Activated CD4-positive, alpha-beta T cell treated with anti-CD3 and anti-CD28 coated beads for 4 hours (primary cell): Measurements from ENCODE around the gene NODAL.
A peak's percentile ranks its signal among the peaks of the same experiment; 100 is the strongest.

Experiments
- DNase-seq, 2 donors: peaks; one replicate each; pipeline ENCODE4 v3.0.0-alpha.2; 2020

NODAL gene

GRCh38 chr10:70462349-70462984 is 21.0 kb upstream of the NODAL start:
- no peak for DNase-seq

DNA sequence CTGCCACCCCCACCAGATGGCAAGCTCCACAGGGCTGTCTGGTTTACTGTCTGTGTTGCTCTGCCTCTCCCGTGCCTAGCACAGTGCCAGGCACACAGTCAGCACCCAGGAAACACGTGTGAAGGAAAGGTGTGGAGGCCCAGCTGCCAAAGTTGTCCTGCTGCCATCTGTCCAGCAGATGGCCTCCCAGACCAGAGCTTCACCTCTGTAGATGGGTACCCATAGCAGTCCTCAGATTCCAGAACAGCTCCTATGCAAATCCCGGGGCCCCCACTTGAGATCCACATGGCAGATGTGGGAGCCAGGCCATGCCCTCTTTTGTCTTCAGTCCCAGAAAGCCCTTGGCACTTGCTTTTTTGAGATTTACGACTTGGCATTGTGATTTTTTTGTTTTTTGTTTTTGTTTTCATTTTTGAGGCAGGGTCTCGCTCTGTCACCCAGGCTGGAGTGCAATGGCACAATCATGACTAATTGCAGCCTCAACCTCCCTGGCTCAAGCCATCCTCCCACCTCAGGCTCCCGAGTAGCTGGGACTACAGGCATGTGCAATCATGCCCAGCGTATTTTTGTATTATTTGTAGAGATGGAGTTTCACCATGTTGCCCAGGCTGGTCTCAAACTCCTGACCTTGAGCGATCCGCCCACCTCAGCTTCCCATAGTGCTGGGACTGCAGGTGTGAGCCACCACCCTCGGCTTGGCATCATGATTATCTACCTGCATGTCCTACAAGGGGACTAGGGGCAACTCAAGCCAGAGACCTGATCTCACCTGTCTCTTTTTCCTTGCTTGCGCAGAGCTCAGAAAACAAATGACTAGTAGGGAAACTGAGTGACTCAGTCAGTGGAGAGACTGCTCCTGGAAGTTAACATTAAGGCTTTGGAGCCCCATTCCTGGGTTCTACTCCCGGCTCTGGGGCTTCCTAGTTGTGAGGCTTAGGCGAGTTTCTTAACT is 20.2 kb upstream of the NODAL start:
- DNase-seq = peak; percentile 48 to 54

DNA sequence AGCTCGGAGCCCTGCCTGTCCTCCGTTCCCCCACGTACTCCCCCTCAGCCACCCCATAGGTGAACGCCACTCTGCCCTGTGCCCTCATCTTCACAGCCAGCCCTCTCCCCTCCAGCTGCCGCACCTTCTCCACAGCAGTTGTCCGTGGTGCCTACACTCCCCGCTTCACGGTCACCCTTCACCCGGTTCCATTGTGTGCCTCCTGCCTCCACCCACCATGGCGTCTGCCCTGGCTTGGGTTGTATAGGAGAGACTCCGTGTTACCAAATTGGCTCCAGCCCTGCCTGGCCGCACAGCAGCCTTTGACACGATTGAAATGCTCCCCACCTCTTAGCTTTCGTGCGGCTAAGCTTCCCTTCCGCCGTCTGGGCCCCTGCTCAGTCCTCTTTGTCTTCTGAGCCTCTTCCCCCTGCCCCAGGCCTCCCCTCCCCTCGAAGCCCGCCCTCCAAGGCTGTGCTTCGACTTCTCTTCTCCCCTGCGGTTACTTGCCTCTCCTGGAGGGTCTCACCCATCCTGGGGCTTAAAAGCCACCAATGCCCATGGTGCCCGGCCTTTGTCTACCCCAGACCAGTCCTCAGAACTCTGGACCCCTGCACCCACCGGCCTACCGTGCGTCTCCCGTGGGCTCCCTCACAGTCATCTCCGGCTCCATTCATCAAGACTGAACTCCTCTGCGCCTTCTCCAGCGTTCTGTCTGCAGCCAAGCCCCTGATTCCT is 18.5 kb upstream of the NODAL start:
- DNase-seq = no peak

- no peak for DNase-seq
These were observed 17.7 kb upstream of the NODAL start for GRCh38 chr10:70459061-70459773.

GRCh38 chr10:70458329-70459060 is 17.0 kb upstream of the NODAL start:
- peak; percentile 57 to 70 for DNase-seq

- no peak for DNase-seq
These were observed 16.4 kb upstream of the NODAL start for GRCh38 chr10:70457759-70458305.

- DNase-seq = no peak
These were observed 14.7 kb upstream of the NODAL start for GRCh38 chr10:70456164-70456563.

- no peak for DNase-seq
These were observed 13.7 kb upstream of the NODAL start for GRCh38 chr10:70455213-70455630.

DNA sequence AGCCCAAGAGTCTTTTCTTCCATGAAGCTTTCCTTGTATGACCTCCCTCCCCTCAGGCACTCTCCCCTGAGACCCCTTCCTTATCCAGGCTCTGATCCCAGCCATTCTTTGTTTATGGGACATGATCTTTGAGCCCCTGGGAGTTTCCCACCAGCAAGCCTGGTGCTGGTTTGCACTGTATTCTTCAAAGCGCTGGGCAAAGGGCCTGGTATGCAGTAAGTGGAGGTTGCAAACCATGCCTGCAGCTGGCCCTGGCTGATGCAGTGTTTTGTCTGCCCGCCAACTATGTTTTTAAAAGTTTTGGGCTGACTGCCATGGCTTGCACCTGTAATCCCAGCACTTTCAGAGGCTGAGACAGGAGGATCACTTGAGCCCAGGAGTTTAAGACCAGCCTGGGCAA is 6.8 kb upstream of the NODAL start:
- DNase-seq = no peak

GRCh38 chr10:70445718-70446657 is 4.5 kb upstream of the NODAL start:
- no peak for DNase-seq

- no peak for DNase-seq
These were observed 3.3 kb upstream of the NODAL start for GRCh38 chr10:70444744-70445143.

GRCh38 chr10:70442332-70442988 is 979 bp upstream of the NODAL start:
- DNase-seq = no peak

DNA sequence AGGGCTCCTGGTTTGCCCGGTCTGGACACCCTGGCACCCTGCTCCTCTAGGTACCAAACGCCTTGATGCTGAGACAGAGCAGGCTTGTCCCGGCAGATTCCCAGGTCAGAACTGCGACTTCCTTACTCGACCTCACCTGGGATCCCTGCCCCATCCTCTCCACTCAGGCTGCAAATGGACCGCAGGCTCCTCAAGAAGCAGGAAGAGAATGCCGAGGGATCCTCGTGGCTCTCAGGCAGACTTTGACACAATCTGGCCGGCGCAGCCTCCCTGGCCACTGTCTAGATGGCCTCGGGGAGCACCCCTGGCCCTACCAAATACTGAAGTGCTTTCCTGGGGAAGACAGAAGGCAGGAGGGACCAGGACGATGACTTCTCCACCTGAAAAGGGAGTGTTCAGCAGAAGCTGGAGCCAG is 421 bp upstream of the NODAL start:
- DNase-seq = no peak

DNA sequence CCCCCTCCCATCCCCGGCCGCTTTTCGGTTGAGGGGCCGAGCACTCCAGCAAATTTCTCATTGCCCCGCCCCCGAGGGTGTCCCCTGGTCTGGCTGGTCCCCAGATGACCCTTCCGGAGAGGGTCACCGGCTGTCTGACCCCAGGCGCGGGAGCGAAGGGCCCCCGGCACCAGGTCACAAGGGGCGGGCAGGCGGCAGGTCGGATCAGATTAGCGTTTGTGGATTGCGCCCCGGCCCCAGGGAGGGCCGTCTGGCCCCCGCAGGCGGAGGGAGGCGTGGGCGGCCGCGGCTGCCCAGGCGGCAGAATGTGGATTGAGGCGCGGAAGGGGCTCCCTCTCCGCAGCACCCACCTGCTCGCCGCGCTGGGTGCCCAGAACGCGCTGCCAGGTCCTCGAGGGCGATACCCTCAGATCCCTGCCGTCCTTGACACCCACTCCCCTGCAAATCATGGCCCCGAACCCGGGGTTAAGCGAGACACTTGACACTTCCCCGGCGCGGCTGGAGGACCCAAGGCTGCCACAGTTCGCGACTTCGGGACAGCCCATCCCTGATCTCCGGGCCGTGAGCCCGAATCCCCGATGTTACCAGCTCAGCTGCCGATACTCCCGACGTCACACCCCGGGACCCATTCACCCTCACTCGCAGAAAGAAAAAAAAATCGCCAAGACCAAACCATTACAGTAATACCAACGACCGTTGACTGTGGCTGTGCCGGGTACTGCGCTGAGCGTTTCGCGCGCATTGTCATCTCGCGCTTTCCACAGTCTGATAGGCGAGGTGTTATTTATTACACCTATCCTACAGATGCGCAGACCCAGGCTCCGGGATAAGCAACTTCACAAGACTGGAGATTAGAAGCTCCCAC is 953 bp downstream of the NODAL start:
- DNase-seq = no peak

DNA sequence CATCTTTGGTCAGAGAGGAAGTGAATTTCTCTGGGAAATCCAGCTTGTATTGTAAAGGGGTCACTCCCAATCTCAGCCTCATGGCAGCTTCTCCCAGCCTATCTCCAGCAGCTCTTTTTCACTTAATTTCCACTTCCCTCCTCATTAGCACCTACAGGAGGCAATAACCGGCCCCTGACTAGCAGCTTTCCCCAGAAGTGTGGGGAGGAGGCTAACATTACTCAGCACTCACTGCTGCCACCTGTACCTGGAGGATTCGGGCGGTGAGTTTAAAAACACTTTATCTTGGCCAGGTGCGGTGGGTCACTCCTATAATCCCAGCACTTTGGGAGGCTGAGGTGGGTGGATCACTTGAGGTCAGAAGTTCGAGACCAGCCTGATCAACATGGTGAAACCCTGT is 3.8 kb downstream of the NODAL start:
- no peak for DNase-seq

DNA sequence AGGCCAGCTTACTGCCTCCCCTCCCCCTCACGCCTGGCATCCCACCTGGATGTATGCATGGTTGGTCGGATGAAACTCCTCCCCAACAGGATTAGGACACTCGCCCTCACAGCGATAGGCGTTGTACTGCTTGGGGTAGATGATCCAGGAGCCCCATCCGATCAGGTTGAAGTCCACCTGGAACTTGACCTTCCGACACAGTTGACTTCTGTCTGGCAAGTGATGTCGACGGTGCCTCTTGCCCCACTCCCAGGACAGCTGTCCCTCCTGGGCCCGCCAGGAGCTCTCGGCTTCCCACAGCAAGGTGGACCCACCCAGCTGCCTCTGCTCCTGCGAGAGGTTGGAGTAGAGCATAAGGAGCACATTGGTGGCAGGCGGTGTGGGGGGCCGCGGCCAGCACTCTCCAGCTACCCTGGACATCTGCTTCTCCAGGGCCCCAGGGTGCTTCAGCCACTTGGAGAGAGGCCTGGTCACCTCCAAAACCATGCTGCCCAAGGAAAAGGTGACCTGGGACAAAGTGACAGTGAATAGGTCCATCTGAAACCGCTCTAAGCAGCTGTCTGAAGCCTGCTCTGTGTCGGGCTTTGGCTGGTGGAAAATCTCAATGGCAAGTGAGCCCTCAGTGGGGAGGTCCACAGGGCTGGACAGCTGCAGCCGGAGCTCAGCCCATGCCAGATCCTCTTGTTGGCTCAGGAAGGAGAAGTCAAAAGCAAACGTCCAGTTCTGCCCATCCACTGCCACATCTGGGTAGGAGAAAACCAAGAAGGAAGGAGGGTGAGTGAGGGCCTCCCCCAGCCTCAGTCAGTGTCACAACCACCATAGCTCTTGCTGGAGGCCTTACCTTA is 6.0 kb downstream of the NODAL start:
- DNase-seq = no peak

- no peak for DNase-seq
These were observed 7.8 kb downstream of the NODAL start for GRCh38 chr10:70433581-70434280.
